Ishikawa (cell line): ENCODE measurements around the gene AHCYL1.

Experiments
- CEBPB ChIP-seq: IDR thresholded peaks from 2 replicates; pipeline ENCODE4 v1.6.1; 2012
- CREB1 ChIP-seq: IDR thresholded peaks from 2 replicates; pipeline ENCODE4 v1.6.1; 2012; ENCODE audit warnings: low read depth
- EGR1 ChIP-seq: IDR thresholded peaks from 2 replicates; pipeline ENCODE4 v1.6.1; 2012
- EP300 ChIP-seq: IDR thresholded peaks from 2 replicates; pipeline ENCODE4 v1.6.1; 2012; ENCODE audit warnings: borderline replicate concordance
- FOXM1 ChIP-seq: IDR thresholded peaks from 2 replicates; pipeline ENCODE4 v1.6.1; 2012; ENCODE audit warnings: low read depth, borderline replicate concordance
- NFIC ChIP-seq: IDR thresholded peaks from 2 replicates; pipeline ENCODE4 v1.6.1; 2012
- RAD21 ChIP-seq: IDR thresholded peaks from 2 replicates; pipeline ENCODE4 v1.6.1; 2012; ENCODE audit warnings: low read depth
- TAF1 ChIP-seq: IDR thresholded peaks from 2 replicates; pipeline ENCODE4 v1.6.1; 2012; ENCODE audit warnings: low read depth, mild to moderate bottlenecking
- TCF12 ChIP-seq: IDR thresholded peaks from 2 replicates; pipeline ENCODE4 v1.6.1; 2012; ENCODE audit warnings: low read depth
- TEAD4 ChIP-seq: IDR thresholded peaks from 2 replicates; pipeline ENCODE4 v1.6.1; 2012
- YY1 ChIP-seq: IDR thresholded peaks from 2 replicates; pipeline ENCODE4 v1.6.1; 2012; ENCODE audit warnings: low read depth
- ZBTB7A ChIP-seq: IDR thresholded peaks from 2 replicates; pipeline ENCODE4 v1.6.1; 2012; ENCODE audit warnings: low read depth
- TF ChIP-seq, protein P1 (sequence below): IDR thresholded peaks from 2 replicates; pipeline ENCODE4 v1.6.1; 2012
- TF ChIP-seq, protein P2 (sequence below): IDR thresholded peaks from 2 replicates; pipeline ENCODE4 v1.6.1; 2012
- TF ChIP-seq, protein P3 (sequence below): IDR thresholded peaks from 2 replicates; pipeline ENCODE4 v1.6.1; 2012; ENCODE audit warnings: low read depth, mild to moderate bottlenecking

The AHCYL1 gene

DNA sequence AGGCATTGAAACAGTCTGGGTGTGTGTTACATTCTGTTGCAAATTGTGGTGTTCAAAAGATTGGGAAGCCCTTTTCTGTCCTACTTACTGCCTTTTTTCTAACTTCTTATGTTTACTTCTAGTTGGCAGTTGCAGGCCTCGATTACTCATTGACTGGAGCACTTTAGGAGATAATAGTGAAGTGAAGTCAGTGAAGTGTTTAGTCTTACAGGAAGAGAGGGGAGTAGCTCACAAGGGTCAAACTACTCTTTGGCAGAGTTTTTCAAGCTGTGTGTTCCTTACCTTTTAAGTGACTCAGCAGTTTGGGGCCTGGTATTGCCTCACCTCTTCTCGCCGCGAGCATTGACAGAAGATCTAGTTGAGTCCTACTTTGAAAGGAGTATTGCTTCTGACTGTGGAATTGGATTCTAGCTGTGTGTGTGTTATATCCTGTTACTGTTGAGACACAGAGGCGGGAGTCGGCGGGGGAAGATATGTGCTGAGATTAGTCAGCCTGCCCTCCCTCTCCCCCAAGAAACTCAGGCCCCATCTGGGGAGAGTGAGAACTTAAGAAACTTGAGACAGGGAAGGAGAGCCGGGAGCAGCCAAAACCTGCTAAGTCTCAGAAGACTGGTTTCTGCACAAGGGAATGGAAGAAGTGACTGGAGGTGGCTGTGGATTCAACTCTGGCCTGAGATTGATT is 19.3 kb downstream of the AHCYL1 start:
- TF ChIP-seq, protein P1, sequence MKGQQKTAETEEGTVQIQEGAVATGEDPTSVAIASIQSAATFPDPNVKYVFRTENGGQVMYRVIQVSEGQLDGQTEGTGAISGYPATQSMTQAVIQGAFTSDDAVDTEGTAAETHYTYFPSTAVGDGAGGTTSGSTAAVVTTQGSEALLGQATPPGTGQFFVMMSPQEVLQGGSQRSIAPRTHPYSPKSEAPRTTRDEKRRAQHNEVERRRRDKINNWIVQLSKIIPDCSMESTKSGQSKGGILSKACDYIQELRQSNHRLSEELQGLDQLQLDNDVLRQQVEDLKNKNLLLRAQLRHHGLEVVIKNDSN = no peak
- TF ChIP-seq TEAD4 = peak; percentile 28; the same call in 1 of the 2 replicates
- TF ChIP-seq RAD21 = no peak
- TF ChIP-seq TCF12 = peak; percentile 68; the same call in 1 of the 2 replicates
- no peak; the same call in 1 of the 2 replicates for TF ChIP-seq FOXM1
- TF ChIP-seq NFIC = peak; percentile 72
- TF ChIP-seq EGR1 = no peak
- TF ChIP-seq, protein P2, sequence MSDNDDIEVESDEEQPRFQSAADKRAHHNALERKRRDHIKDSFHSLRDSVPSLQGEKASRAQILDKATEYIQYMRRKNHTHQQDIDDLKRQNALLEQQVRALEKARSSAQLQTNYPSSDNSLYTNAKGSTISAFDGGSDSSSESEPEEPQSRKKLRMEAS = no peak
- TF ChIP-seq ZBTB7A = peak; percentile 41; the same call in 1 of the 2 replicates
- no peak for TF ChIP-seq CREB1
- TF ChIP-seq, protein P3, sequence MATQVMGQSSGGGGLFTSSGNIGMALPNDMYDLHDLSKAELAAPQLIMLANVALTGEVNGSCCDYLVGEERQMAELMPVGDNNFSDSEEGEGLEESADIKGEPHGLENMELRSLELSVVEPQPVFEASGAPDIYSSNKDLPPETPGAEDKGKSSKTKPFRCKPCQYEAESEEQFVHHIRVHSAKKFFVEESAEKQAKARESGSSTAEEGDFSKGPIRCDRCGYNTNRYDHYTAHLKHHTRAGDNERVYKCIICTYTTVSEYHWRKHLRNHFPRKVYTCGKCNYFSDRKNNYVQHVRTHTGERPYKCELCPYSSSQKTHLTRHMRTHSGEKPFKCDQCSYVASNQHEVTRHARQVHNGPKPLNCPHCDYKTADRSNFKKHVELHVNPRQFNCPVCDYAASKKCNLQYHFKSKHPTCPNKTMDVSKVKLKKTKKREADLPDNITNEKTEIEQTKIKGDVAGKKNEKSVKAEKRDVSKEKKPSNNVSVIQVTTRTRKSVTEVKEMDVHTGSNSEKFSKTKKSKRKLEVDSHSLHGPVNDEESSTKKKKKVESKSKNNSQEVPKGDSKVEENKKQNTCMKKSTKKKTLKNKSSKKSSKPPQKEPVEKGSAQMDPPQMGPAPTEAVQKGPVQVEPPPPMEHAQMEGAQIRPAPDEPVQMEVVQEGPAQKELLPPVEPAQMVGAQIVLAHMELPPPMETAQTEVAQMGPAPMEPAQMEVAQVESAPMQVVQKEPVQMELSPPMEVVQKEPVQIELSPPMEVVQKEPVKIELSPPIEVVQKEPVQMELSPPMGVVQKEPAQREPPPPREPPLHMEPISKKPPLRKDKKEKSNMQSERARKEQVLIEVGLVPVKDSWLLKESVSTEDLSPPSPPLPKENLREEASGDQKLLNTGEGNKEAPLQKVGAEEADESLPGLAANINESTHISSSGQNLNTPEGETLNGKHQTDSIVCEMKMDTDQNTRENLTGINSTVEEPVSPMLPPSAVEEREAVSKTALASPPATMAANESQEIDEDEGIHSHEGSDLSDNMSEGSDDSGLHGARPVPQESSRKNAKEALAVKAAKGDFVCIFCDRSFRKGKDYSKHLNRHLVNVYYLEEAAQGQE = no peak
- TF ChIP-seq EP300 = peak; percentile 74
- TF ChIP-seq CEBPB = peak; percentile 95
- no peak for TF ChIP-seq YY1
- no peak for TF ChIP-seq TAF1

DNA sequence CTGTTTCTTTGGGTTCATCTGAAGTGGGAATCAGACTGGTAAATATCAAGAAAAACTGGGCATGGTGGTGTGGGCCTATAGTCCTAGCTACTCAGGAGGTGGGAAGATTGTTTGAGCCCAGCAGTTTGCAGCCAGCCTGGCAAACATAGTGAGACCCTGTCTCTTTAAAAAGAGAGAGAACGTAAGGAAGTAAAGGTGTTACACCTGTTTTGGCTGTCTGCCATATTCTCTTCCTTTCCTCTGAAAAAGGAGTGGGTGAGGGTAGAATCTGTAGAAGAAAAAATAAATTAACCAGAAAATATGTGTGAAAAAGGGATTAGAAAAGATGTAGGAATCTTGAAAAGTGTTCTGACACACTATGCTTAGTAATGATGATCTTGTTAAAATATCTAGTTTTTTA is 20.0 kb downstream of the AHCYL1 start:
- TF ChIP-seq TCF12 (no peak), NFIC (peak; percentile 93), ZBTB7A (no peak)
- TF ChIP-seq, protein P2 = 0 out of 2 replicates have a peak, but pooled peaks have one; percentile 23
- TF ChIP-seq, protein P3 = no peak

DNA sequence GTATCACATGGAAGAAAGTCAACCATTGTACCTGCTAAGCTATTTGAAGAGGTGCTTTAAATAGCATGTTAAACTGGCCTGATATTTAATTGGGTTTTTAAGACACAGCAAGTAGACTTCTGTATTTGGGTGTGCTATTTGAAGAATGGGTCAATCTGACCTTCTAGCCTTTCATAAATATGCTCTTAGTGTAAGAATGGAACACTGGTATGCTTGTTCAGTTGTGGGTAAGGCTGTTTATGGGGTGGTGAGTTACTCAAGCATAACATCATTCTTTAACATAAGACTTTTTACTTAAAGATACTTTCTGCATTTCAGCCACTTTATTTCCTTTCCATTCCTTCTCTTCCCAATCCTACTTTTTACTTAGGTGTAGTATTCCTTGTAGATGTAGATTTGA is 21.4 kb downstream of the AHCYL1 start:
- TF ChIP-seq TEAD4 (peak; percentile 32; the same call in 1 of the 2 replicates), NFIC (no peak)

DNA sequence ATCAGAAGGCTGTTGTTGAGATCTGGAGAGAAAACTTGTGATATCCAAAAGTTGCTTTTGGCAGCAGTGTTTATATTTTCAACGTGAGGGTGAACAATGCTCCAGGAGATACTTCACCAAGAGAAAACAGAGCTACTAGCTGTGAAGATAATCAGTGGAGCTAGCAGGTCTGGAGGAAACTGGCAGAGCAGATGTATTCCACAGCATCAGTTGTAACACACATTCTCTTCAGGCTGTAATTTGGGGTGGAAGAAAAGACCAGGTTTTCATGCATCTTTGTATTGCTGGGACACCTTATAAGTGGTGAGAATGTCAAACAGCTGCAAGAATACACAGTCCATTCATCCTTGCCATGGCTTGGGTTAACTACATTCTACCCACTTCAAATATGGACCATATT is 22.0 kb downstream of the AHCYL1 start:
- no peak for TF ChIP-seq YY1
- TF ChIP-seq EP300 = no peak
- TF ChIP-seq, protein P1 = no peak
- TF ChIP-seq EGR1 = no peak
- no peak for TF ChIP-seq NFIC
- no peak for TF ChIP-seq CREB1
- no peak for TF ChIP-seq CEBPB
- TF ChIP-seq TEAD4 = no peak

DNA sequence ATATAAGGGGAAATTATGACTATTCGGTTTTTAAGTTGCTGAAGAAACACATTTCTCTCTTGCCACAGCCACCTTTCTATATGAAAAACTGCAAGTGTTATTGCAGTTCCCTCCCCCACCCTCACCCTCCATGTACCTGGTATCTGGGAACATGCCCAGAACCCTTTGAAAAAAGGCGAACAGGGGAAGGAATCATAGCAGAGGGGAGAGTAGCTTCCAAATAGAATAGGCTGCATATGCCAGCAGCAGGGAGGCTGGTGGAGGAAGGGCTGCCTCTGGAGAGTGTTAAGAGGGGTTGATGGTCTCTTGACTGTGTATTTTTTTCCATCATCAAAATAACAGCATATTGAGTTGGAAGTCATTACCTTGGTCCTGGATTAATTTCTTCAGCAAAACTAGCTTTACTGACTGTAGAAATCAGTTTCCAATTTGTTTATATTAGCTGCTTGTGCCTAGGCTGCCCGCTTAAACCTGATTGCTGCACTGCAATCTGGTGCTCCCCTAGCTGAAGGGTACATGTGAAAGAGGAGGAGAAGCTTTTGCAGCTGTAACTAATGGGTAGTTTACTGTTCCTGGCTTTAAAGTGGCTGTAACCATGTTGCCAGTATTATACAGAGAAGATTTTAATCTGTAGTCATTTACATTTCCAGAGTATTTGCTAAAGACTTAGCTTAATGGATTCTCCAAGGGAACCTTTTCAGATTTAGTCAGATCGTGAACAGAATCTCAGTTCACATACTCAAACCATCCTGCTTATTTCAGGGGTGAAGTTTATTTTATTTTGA is 22.7 kb downstream of the AHCYL1 start:
- no peak for TF ChIP-seq EP300
- TF ChIP-seq RAD21 = no peak
- TF ChIP-seq YY1 = no peak
- no peak for TF ChIP-seq EGR1
- no peak for TF ChIP-seq TAF1
- TF ChIP-seq NFIC = no peak
- TF ChIP-seq, protein P1 = no peak
- no peak for TF ChIP-seq CEBPB
- TF ChIP-seq, protein P3 = no peak
- no peak for TF ChIP-seq TCF12
- TF ChIP-seq TEAD4 = no peak
- no peak for TF ChIP-seq FOXM1
- TF ChIP-seq, protein P2 = no peak
